B cell (primary cell): ENCODE measurements around the gene ANKRD44. TPM values are rescaled to one million over a fixed set of nuclear protein-coding genes. Genes with fewer than 3 reads are reported as not detected.

Source experiments
- ATAC-seq: fragments of 200-7000 bp; cut with Tn5 transposase; one replicate; pipeline ENCODE4 v1.10.0; 2021; ENCODE audit warnings: low read depth, mild to moderate bottlenecking, moderate number of reproducible peaks, moderate library complexity
- CTCF ChIA-PET: fragments of 350-600 bp; sonication (Branson Sonifier 250); formaldehyde crosslinking; loops from one replicate; lab custom pipeline; 2021; ENCODE audit warnings: antibody characterized with exemption, inconsistent platforms; lab: Charles Lee
- POLR2A ChIA-PET: fragments of 350-600 bp; sonication (Branson Sonifier 250); formaldehyde crosslinking; loops from one replicate; lab custom pipeline; 2021; ENCODE audit warnings: antibody characterized with exemption; lab: Charles Lee
- DNase-seq: peaks from one replicate; pipeline ENCODE4 v3.0.0; 2013
- H2AFZ ChIP-seq: 2 replicates; pipeline ENCODE4 v1.6.1; 2012; ENCODE audit warnings: mild to moderate bottlenecking, low read depth, low read length; ENCODE audit not compliant: insufficient read depth, poor library complexity, severe bottlenecking
- H3K27ac ChIP-seq, 2 donors: 1 replicate in 1 of 2; 2 replicates in 1 of 2; pipeline ENCODE4 v1.5.1; 2012 to 2013; ENCODE audit warnings: low read length in 2 of 2, mild to moderate bottlenecking in 2 of 2, moderate library complexity in 1 of 2
- H3K27me3 ChIP-seq, 4 experiments: fragments of 200-600 bp in 1 of 4; sonication (generic) in 1 of 4; replicated peaks in 1 of 4; 1 replicate in 2 of 4; 2 replicates in 2 of 4; pipeline versions ENCODE4 v1.6.1 to v1.7.0; 2013 to 2016; ENCODE audit warnings: low read length in 3 of 4, mild to moderate bottlenecking in 2 of 4, mixed read lengths in 1 of 4, moderate library complexity in 1 of 4; ENCODE audit not compliant: insufficient read depth in 4 of 4, control insufficient read depth in 3 of 4; ENCODE audit errors: control extremely low read depth in 1 of 4
- H3K36me3 ChIP-seq, 2 experiments: replicated peaks in 1 of 2; 1 replicate in 1 of 2; 2 replicates in 1 of 2; pipeline versions ENCODE4 v1.6.1 to v1.7.1; 2013; ENCODE audit warnings: low read length in 1 of 2; ENCODE audit not compliant: insufficient read depth in 2 of 2, control insufficient read depth in 1 of 2; ENCODE audit errors: control extremely low read depth in 1 of 2, extremely low read depth in 1 of 2
- H3K4me1 ChIP-seq, 2 donors: fragments of 200-600 bp in 1 of 2; sonication (generic) in 1 of 2; 1 replicate in 1 of 2; 2 replicates in 1 of 2; pipeline versions ENCODE4 v1.5.1 to v1.6.1; 2013 to 2017; ENCODE audit warnings: low read length in 2 of 2; ENCODE audit not compliant: control insufficient read depth in 2 of 2, insufficient read depth in 2 of 2
- H3K4me2 ChIP-seq: replicated peaks from 2 replicates; pipeline ENCODE3; 2012; ENCODE audit warnings: mild to moderate bottlenecking, low read depth, low read length; ENCODE audit not compliant: poor library complexity, severe bottlenecking
- H3K4me3 ChIP-seq, 5 experiments: fragments of 200-600 bp in 1 of 5; sonication (generic) in 1 of 5; 1 replicate in 3 of 5; 2 replicates in 2 of 5; pipeline versions ENCODE4 v1.5.1 to v1.7.0; 2011 to 2016; ENCODE audit warnings: low read length in 4 of 5, mild to moderate bottlenecking in 4 of 5, low read depth in 2 of 5, control low read depth in 1 of 5, moderate library complexity in 1 of 5; ENCODE audit not compliant: insufficient read depth in 1 of 5; ENCODE audit errors: control extremely low read depth in 1 of 5, extremely low read depth in 1 of 5
- H3K79me2 ChIP-seq: fragments of 200-600 bp; sonication (generic); one replicate; pipeline ENCODE4 v1.6.0; 2016; ENCODE audit warnings: low read length; ENCODE audit not compliant: control insufficient read depth, insufficient read depth
- H3K9ac ChIP-seq: fragments of 200-600 bp; sonication (generic); 2 replicates; pipeline ENCODE4 v1.6.1; 2017; ENCODE audit warnings: mild to moderate bottlenecking, low read length, moderate library complexity
- H3K9me3 ChIP-seq, 3 donors: one replicate each; pipeline versions ENCODE4 v1.6.1 to v1.7.1; 2013; ENCODE audit warnings: low read length in 2 of 3; ENCODE audit not compliant: control insufficient read depth in 2 of 3, insufficient read depth in 1 of 3; ENCODE audit errors: control extremely low read depth in 1 of 3
- H4K20me1 ChIP-seq: 2 replicates; pipeline ENCODE4 v1.6.0; 2012; ENCODE audit warnings: mild to moderate bottlenecking, low read length; ENCODE audit not compliant: insufficient read depth, control insufficient read depth, poor library complexity, severe bottlenecking
- H3K27ac Mint-ChIP-seq: one replicate; pipeline ENCODE4 v1.8.0; 2021; ENCODE audit warnings: mixed read lengths
- H3K27me3 Mint-ChIP-seq: one replicate; pipeline ENCODE4 v1.8.0; 2021; ENCODE audit warnings: mixed read lengths
- H3K4me1 Mint-ChIP-seq: one replicate; pipeline ENCODE4 v1.8.0; 2021; ENCODE audit warnings: mixed read lengths
- H3K4me3 Mint-ChIP-seq: one replicate; pipeline ENCODE4 v1.8.0; 2021; ENCODE audit warnings: mixed read lengths
- H3K9me3 Mint-ChIP-seq: one replicate; pipeline ENCODE4 v1.8.0; 2022; ENCODE audit warnings: mixed read lengths; ENCODE audit not compliant: insufficient read depth
- CTCF ChIP-seq: fragments of 200-600 bp; IDR thresholded peaks from one replicate; pipeline ENCODE4 v1.8.0; 2022; ENCODE audit warnings: antibody characterized with exemption, mild to moderate bottlenecking
- EZH2 ChIP-seq: IDR thresholded peaks from 2 replicates; pipeline ENCODE4 v1.6.1; 2012; ENCODE audit warnings: borderline replicate concordance, low read depth, mild to moderate bottlenecking, moderate library complexity, low read length; ENCODE audit not compliant: insufficient read depth, poor library complexity, severe bottlenecking
- WGBS: methylation state at CpG from one replicate; pipeline ENCODE4 v1.1.5; 2013; ENCODE audit warnings: missing lambda C conversion rate; ENCODE audit not compliant: insufficient coverage; 5-methylcytosine and 5-hydroxymethylcytosine counted together
- intact Hi-C: fragments of 100-400 bp; cut with micrococcal nuclease; formaldehyde crosslinking; loops from one replicate; pipeline ENCODE4 v1.10.0; 2022
- polyA plus RNA-seq: library from polyadenylated mRNA; depleted of rRNA; stranded (reverse); fragments of >200 nt; gene quantifications from 2 replicates; pipeline ENCODE4 v1.2.3, GENCODE V29; 2012
- total RNA-seq, 2 donors: library from RNA; stranded (reverse); fragments of 120-200 nt in 1 of 2; gene quantifications; 1 replicate in 1 of 2; 2 replicates in 1 of 2; pipeline versions ENCODE4 v1.2.3 to v1.2.4, GENCODE V29; 2013 to 2022

Gene ANKRD44
- total and polyA plus RNA-seq, 2 donors (not counting 1 experiment from before 2014, with no cell fraction given) = 92.6 to 457 TPM

GRCh38 chr2:197184959-197185586 is 125.5 kb downstream of the ANKRD44 start:
- H3K4me3 Mint-ChIP-seq = no peak overlapping the region
- ChIA-PET CTCF (interaction anchor here (1.2 to 5.2 kb wide), 3 partner anchors 10 to 71 kb away, joined by 3 to 29 read pairs (median 3); no protein-coding TSS in a partner anchor), POLR2A (no interaction called here)
- intact Hi-C loops = no loop called here
- H2AFZ ChIP-seq = no peak overlapping the region
- TF ChIP-seq CTCF (no peak), EZH2 (no peak)
- no peaks in the 10 kb centered on the region for H3K9me3 Mint-ChIP-seq
- peaks cover 72% of the 10 kb centered on the region for H4K20me1 ChIP-seq
- H3K79me2 ChIP-seq = peaks cover 99% of the 10 kb centered on the region
- peak overlapping the region in 1 of 2 donors; percentile 10 for H3K27ac ChIP-seq
- ATAC-seq = no peak
- no peak for DNase-seq
- H3K36me3 ChIP-seq = peaks cover 9 to 67% of the 10 kb centered on the region in 2 experiments
- H3K4me2 ChIP-seq = no peak overlapping the region
- H3K4me1 Mint-ChIP-seq = peaks cover 75% of the 10 kb centered on the region
- WGBS = 98% methylated on average over 6 of the region's 6 CpGs
- H3K9ac ChIP-seq = no peak overlapping the region
- H3K9me3 ChIP-seq = no peaks in the 10 kb centered on the region
- no peaks in the 10 kb centered on the region for H3K27me3 ChIP-seq
- H3K4me1 ChIP-seq = peaks cover 23 to 35% of the 10 kb centered on the region in 2 donors
- peak overlapping the region; percentile 17 for H3K27ac Mint-ChIP-seq
- H3K27me3 Mint-ChIP-seq = no peaks in the 10 kb centered on the region
- no peak overlapping the region for H3K4me3 ChIP-seq

GRCh38 chr2:197183355-197183754 is 127.2 kb downstream of the ANKRD44 start:
- Mint-ChIP-seq H3K27me3 (no peaks in the 10 kb centered on the region), H3K9me3 (no peaks in the 10 kb centered on the region), H3K4me1 (peaks cover 61% of the 10 kb centered on the region), H3K27ac (peak overlapping the region; percentile 54), H3K4me3 (no peak overlapping the region)
- peaks cover 99% of the 10 kb centered on the region for H3K79me2 ChIP-seq
- no peak for TF ChIP-seq CTCF
- no peak for TF ChIP-seq EZH2
- CTCF ChIA-PET = interaction anchor here (1.2 to 5.2 kb wide), 4 partner anchors 8 to 69 kb away, joined by 3 to 29 read pairs (median 10); no protein-coding TSS in a partner anchor
- no peak overlapping the region for H3K4me3 ChIP-seq
- peaks cover 13 to 81% of the 10 kb centered on the region in 2 experiments for H3K36me3 ChIP-seq
- H3K4me1 ChIP-seq = peaks cover 19 to 20% of the 10 kb centered on the region in 2 donors
- peak overlapping the region in 1 of 2 donors; percentile 39 for H3K27ac ChIP-seq
- H4K20me1 ChIP-seq = peaks cover 63% of the 10 kb centered on the region
- DNase-seq = no peak
- no peak overlapping the region for H2AFZ ChIP-seq
- no peak overlapping the region for H3K9ac ChIP-seq
- H3K9me3 ChIP-seq = no peaks in the 10 kb centered on the region
- no peaks in the 10 kb centered on the region for H3K27me3 ChIP-seq
- intact Hi-C loops = no loop called here
- POLR2A ChIA-PET = no interaction called here
- no peak for ATAC-seq
- no peak overlapping the region for H3K4me2 ChIP-seq
